Thyroid gland (tissue), 4 donors: Measurements from ENCODE around the gene IGF2BP1.

Experiments used
- CTCF ChIP-seq, 6 experiments: fragments of 200-600 bp in 3 of 6; fragments of 450-650 bp in 3 of 6; sonication (generic) in 3 of 6; IDR thresholded peaks; one replicate each; pipeline ENCODE4 v1.5.1; 2016 to 2019; ENCODE audit warnings: antibody characterized with exemption in 6 of 6, mild to moderate bottlenecking in 2 of 6, inconsistent platforms in 1 of 6, moderate library complexity in 1 of 6
- POLR2A ChIP-seq, 2 donors: fragments of 450-650 bp; IDR thresholded peaks; one replicate each; pipeline ENCODE4 v1.6.1; 2017; ENCODE audit warnings: antibody characterized with exemption in 2 of 2, mild to moderate bottlenecking in 2 of 2, moderate library complexity in 1 of 2

GRCh38 chr17:49085565-49086315 is 88.6 kb downstream of the IGF2BP1 start:
- TF ChIP-seq CTCF (IDR thresholded peaks at IDR 0.05) (no peak), POLR2A (IDR thresholded peaks at IDR 0.05) (no peak)
